Measurements from ENCODE around the gene ANAPC13.
A peak's percentile ranks its signal among the peaks of the same experiment; 100 is the strongest.

Gene ANAPC13

DNA sequence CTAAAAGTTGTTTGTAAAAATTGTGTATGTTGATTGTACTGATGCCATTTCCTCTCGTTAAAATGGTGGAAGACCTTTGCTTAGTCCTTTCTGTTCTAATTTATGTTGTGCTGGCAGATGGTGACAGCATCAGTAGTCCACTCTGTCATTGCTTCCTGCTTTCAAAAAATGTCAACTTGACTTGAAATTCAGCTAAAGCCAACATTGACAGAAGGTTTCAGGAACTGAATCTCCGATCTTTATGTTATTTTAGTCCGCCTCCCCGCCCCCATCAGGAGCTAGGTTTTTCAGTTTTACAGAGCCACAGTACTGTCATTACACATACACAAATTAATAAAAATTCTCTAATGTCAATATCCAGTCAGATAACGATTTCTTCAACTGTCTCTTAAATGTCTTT lies 1.6 kb upstream of the ANAPC13 start:
- POLR2A ChIA-PET, result interaction anchor here (1.1 kb wide), 1 partner anchor 915 kb away, joined by 5 read pairs; no protein-coding TSS in a partner anchor
- CTCF ChIA-PET, result interaction anchor here (0.8 to 6.5 kb wide), 7 partner anchors 9 to 1761 kb away, joined by 3 to 96 read pairs (median 3); no protein-coding TSS in a partner anchor
- peak; percentile 52 for DNase-seq (ENCODE audit: extremely low spot score)
- TF ChIP-seq, protein P1, sequence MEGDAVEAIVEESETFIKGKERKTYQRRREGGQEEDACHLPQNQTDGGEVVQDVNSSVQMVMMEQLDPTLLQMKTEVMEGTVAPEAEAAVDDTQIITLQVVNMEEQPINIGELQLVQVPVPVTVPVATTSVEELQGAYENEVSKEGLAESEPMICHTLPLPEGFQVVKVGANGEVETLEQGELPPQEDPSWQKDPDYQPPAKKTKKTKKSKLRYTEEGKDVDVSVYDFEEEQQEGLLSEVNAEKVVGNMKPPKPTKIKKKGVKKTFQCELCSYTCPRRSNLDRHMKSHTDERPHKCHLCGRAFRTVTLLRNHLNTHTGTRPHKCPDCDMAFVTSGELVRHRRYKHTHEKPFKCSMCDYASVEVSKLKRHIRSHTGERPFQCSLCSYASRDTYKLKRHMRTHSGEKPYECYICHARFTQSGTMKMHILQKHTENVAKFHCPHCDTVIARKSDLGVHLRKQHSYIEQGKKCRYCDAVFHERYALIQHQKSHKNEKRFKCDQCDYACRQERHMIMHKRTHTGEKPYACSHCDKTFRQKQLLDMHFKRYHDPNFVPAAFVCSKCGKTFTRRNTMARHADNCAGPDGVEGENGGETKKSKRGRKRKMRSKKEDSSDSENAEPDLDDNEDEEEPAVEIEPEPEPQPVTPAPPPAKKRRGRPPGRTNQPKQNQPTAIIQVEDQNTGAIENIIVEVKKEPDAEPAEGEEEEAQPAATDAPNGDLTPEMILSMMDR (IDR thresholded peaks at IDR 0.05; ENCODE audit: control extremely low read depth, extremely low read depth, low read depth, missing control alignments), result no peak

DNA sequence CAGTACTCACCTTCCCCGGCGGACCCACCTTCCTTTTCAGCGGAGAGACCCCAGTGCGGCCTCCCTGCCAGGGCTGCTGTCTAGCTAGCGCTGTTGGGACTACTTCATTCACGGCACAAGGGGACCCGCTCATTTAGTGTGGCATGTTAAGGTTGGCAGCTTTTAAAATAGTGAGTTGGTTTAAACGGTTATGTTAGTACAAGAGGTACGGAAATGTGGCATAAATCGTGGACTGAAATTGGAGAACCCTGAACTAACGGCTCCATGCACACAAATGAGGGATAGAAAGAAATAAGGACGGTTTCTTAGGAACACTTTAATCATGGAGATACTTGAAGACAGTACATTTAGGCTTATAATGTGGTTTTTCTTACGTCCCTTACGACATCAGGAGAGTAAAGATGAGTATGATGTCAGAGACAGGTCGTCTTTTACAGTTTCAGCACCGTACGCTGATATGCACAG lies 824 bp upstream of the ANAPC13 start:
- TF ChIP-seq, protein P1 (IDR thresholded peaks at IDR 0.05; ENCODE audit: control extremely low read depth, extremely low read depth, low read depth, missing control alignments), result no peak
- CTCF ChIA-PET, result interaction anchor here (1.4 to 6.5 kb wide), 3 partner anchors 12 to 177 kb away, joined by 3 to 96 read pairs (median 3); partner anchors contain the start of gene AMOTL2
- DNase-seq (ENCODE audit: extremely low spot score), result no peak
- POLR2A ChIA-PET, result interaction anchor here (0.7 kb wide), 1 partner anchor 9 kb away, joined by 3 read pairs; no protein-coding TSS in a partner anchor

DNA sequence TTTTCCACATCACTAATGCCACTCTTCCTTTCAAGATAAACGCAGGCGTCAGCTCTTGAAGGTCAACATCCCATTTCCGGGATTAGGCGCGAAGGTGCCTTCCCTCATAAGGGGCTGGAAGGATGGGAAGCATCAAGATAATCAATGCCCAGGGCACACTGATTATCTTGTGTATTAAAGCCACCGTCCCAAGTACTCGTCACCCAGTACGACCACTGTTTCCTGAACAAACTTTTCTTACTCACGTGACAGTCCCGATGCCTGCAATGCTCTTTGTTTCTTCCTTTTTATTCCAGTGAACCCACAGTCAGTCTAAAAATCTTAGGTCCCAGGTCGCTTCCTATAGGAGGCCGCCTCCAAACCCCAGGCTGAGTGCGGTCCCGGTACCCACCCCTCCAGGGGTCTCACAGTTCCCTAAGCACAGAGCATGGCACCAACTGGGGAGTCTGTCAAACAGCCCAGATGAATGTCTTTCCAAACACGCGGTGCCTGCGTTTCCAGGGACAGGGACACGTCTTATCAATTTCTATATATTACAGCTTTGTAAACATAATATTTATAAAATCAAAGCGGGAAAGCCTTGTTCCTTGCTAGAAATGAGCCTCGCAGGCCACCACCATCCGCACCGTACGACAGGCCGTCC lies 589 bp downstream of the ANAPC13 start:
- no peak for DNase-seq (ENCODE audit: extremely low spot score)
- ChIA-PET POLR2A (interaction anchor here (1.1 kb wide), 1 partner anchor 43 kb away, joined by 3 read pairs; no protein-coding TSS in a partner anchor), CTCF (interaction anchor here (1.4 to 6.5 kb wide), 5 partner anchors 9 to 177 kb away, joined by 3 to 96 read pairs (median 5); partner anchors contain the start of gene AMOTL2)
- TF ChIP-seq, protein P1 (IDR thresholded peaks at IDR 0.05; ENCODE audit: control extremely low read depth, extremely low read depth, low read depth, missing control alignments), result no peak

DNA sequence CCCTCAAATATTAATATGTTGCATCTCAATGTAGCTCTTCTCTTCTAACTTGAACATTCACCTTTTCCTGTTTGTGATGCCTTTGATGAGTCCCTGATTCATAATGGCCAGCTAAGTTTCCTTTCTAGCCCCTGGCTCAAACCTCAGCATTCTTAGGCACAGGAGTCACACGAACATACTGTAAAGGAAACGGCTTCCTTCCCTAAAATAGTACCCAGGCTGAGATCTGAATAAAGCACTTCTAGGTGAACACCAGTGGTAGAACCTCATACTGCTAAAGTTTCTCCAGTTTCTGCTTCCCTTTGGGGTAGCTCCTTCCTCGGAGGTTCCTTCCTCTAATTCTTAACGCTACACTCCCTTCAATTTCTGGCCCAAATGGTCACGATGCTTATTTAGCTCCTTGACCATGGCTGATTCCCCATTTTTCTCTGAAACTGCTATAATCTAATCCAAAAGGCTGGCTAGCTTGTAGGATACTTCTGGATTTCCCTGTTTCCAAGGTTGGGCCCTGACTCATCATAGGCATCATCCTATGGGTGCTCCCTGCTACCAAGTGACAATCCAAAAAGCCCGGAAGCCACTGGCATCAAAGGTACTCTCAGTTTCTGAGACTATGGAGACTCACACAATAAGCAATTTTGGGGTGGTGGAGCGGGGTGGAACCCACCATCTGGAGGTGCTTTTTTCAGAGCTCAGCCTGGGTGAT lies 2.4 kb downstream of the ANAPC13 start:
- ChIA-PET CTCF (interaction anchor here (0.7 to 6.5 kb wide), 10 partner anchors 8 to 272 kb away, joined by 3 to 96 read pairs (median 4); no protein-coding TSS in a partner anchor), POLR2A (interaction anchor here (0.5 kb wide), 1 partner anchor 175 kb away, joined by 5 read pairs; no protein-coding TSS in a partner anchor)
- no peak for DNase-seq (ENCODE audit: extremely low spot score)
- TF ChIP-seq, protein P1 (IDR thresholded peaks at IDR 0.05; ENCODE audit: control extremely low read depth, extremely low read depth, low read depth, missing control alignments), result no peak

DNA sequence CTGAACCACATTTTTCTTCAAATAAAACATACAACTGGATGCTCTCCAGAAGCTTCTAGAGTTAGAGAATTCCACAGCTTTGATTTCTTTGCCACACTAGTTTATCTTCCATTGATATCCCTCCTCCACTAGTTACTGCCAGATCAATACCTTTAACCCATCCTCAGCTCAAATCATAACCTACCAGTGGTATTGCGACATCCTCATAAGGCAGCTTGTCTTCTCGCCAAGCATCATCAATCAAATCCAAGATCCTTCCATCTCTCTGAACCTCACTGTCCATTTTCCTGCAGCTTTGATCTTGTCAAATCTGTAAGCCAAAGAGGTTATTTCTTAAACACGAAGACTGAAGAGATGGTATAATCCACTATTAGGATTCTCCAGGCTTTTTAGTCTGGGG lies 3.2 kb downstream of the ANAPC13 start:
- no peak for DNase-seq (ENCODE audit: extremely low spot score)
- CTCF ChIA-PET, result interaction anchor here (0.9 to 6.5 kb wide), 10 partner anchors 8 to 276 kb away, joined by 3 to 96 read pairs (median 4); no protein-coding TSS in a partner anchor
- POLR2A ChIA-PET, result no interaction called here
- TF ChIP-seq, protein P1 (IDR thresholded peaks at IDR 0.05; ENCODE audit: control extremely low read depth, extremely low read depth, low read depth, missing control alignments), result no peak

DNA sequence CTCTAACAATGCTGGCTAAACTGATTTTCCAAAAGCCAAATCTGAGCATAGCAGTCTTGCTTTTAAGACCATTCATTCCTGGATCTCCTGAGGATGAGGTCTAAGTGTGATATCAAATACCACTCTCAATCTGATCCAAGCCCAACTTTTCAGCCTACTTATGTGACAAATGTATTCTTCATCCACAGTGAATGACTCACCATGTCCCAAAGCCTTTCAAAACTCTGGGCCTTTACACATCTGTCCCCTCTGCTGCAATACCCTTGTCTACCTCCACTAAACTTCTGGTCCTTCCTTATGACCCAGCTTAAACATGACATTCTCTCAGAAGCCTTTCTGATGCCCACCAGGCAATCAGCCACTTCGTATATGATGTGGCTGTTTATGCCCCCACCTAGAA lies 4.6 kb downstream of the ANAPC13 start:
- ChIA-PET CTCF (interaction anchor here (1.2 to 9.6 kb wide), 5 partner anchors 10 to 1754 kb away, joined by 3 to 154 read pairs (median 5); no protein-coding TSS in a partner anchor), POLR2A (no interaction called here)

More for the DNA sequence above, 4.6 kb downstream of the ANAPC13 start:
- TF ChIP-seq, protein P1 (IDR thresholded peaks at IDR 0.05; ENCODE audit: control extremely low read depth, extremely low read depth, low read depth, missing control alignments), result no peak
- DNase-seq (ENCODE audit: extremely low spot score), result no peak
